Activated gamma-delta T cell treated with anti-CD3 and anti-CD28 coated beads, Interleukin-2, amount 50 U/mL, for 16 hours (primary cell): ENCODE measurements around the gene UBE2L5.

ENCODE experiments used
- DNase-seq: peaks from one replicate; pipeline ENCODE4 v3.0.0-alpha.2; 2020; ENCODE audit warnings: low read depth

The UBE2L5 gene

GRCh38 chr13:30406779-30407416 is 15.4 kb upstream of the UBE2L5 start:
- no peak for DNase-seq

- DNase-seq, result peak; percentile 89
Observed at GRCh38 chr13:30408319-30409101, 13.8 kb upstream of the UBE2L5 start.

- no peak for DNase-seq
Observed at GRCh38 chr13:30409886-30410704, 12.2 kb upstream of the UBE2L5 start.

GRCh38 chr13:30410705-30411125 is 11.6 kb upstream of the UBE2L5 start:
- no peak for DNase-seq

- no peak for DNase-seq
Observed at GRCh38 chr13:30412346-30412745, 9.9 kb upstream of the UBE2L5 start.

GRCh38 chr13:30413842-30414241 is 8.5 kb upstream of the UBE2L5 start:
- no peak for DNase-seq

- DNase-seq, result no peak
Observed at GRCh38 chr13:30415430-30416030, 6.8 kb upstream of the UBE2L5 start.

- no peak for DNase-seq
Observed at GRCh38 chr13:30416471-30416870, 5.8 kb upstream of the UBE2L5 start.

GRCh38 chr13:30418075-30418716 is 4.1 kb upstream of the UBE2L5 start:
- DNase-seq, result no peak

- DNase-seq, result no peak
Observed at GRCh38 chr13:30418717-30419459, 3.4 kb upstream of the UBE2L5 start.

GRCh38 chr13:30421093-30422053 is 920 bp upstream of the UBE2L5 start:
- DNase-seq, result no peak

- no peak for DNase-seq
Observed at GRCh38 chr13:30423891-30424290, 1.6 kb downstream of the UBE2L5 start.

GRCh38 chr13:30429235-30429634 is 6.9 kb downstream of the UBE2L5 start:
- no peak for DNase-seq

- DNase-seq, result no peak
Observed at GRCh38 chr13:30429721-30430694, 7.7 kb downstream of the UBE2L5 start.

GRCh38 chr13:30431269-30431940 is 9.1 kb downstream of the UBE2L5 start:
- DNase-seq, result no peak

- no peak for DNase-seq
Observed at GRCh38 chr13:30435911-30436451, 13.7 kb downstream of the UBE2L5 start.

GRCh38 chr13:30437177-30437576 is 14.9 kb downstream of the UBE2L5 start:
- no peak for DNase-seq

- no peak for DNase-seq
Observed at GRCh38 chr13:30438286-30438685, 16.0 kb downstream of the UBE2L5 start.
